CD4-positive, CD25-positive, alpha-beta regulatory T cell (primary cell): ENCODE measurements around the gene MS4A6E. TPM values are rescaled to one million over a fixed set of nuclear protein-coding genes. Genes with fewer than 3 reads are reported as not detected.
"Not testable (repeated sequence)": the region's sequence is repeated elsewhere in the genome, so short reads cannot be mapped to it uniquely, and the experiment has no call there.

Experiments used
- ATAC-seq, 2 donors: fragments of 150-1000 bp; cut with Tn5 transposase; one replicate each; pipeline ENCODE4 v1.10.0; 2021; ENCODE audit warnings: low read depth in 2 of 2, moderate number of reproducible peaks in 2 of 2, moderate library complexity in 1 of 2
- DNase-seq, 3 donors: peaks; one replicate each; pipeline versions ENCODE4 v3.0.0 to v3.0.0-alpha.2; 2012 to 2022; ENCODE audit warnings: mixed read lengths in 1 of 3
- H3K27ac ChIP-seq: one replicate; pipeline ENCODE4 v1.7.0; 2013; ENCODE audit warnings: mild to moderate bottlenecking, low read length; ENCODE audit not compliant: insufficient read depth, poor library complexity, severe bottlenecking
- H3K27me3 ChIP-seq: one replicate; pipeline ENCODE4 v1.7.0; 2013; ENCODE audit warnings: low read length; ENCODE audit not compliant: control insufficient read depth, insufficient read depth
- H3K36me3 ChIP-seq: one replicate; pipeline ENCODE4 v1.7.0; 2013; ENCODE audit warnings: mild to moderate bottlenecking, low read length, moderate library complexity; ENCODE audit not compliant: control insufficient read depth, insufficient read depth
- H3K4me1 ChIP-seq: 2 replicates; pipeline ENCODE4 v1.7.0; 2013; ENCODE audit warnings: mild to moderate bottlenecking, low read length; ENCODE audit not compliant: insufficient read depth, control insufficient read depth, poor library complexity, severe bottlenecking
- H3K4me3 ChIP-seq: one replicate; pipeline ENCODE4 v1.7.0; 2013; ENCODE audit warnings: low read depth, mild to moderate bottlenecking, low read length, moderate library complexity
- H3K9me3 ChIP-seq, 2 experiments: 1 replicate in 1 of 2; 2 replicates in 1 of 2; pipeline ENCODE4 v1.7.0; 2013; ENCODE audit warnings: low read length in 2 of 2, mild to moderate bottlenecking in 1 of 2, moderate library complexity in 1 of 2; ENCODE audit not compliant: control insufficient read depth in 2 of 2
- H3K27ac Mint-ChIP-seq, 3 donors: one replicate each; pipeline ENCODE4 v1.8.0; 2020 to 2022; ENCODE audit warnings: mild to moderate bottlenecking in 3 of 3, mixed read lengths in 3 of 3, moderate library complexity in 2 of 3
- H3K27me3 Mint-ChIP-seq: one replicate; pipeline ENCODE4 v1.8.0; 2022; ENCODE audit warnings: mild to moderate bottlenecking, mixed read lengths
- H3K36me3 Mint-ChIP-seq: one replicate; pipeline ENCODE4 v1.8.0; 2020; ENCODE audit warnings: mixed read lengths
- H3K4me1 Mint-ChIP-seq, 4 donors: one replicate each; pipeline ENCODE4 v1.8.0; 2020 to 2022; ENCODE audit warnings: mixed read lengths in 4 of 4, mild to moderate bottlenecking in 1 of 4
- H3K4me3 Mint-ChIP-seq, 4 donors: one replicate each; pipeline ENCODE4 v1.8.0; 2020 to 2022; ENCODE audit warnings: mild to moderate bottlenecking in 4 of 4, mixed read lengths in 4 of 4, moderate library complexity in 3 of 4
- H3K9me3 Mint-ChIP-seq, 7 donors: one replicate each; pipeline ENCODE4 v1.8.0; 2020 to 2022; ENCODE audit warnings: mixed read lengths in 7 of 7, mild to moderate bottlenecking in 3 of 7, moderate library complexity in 2 of 7
- polyA plus RNA-seq, 4 donors: library from polyadenylated mRNA; unstranded; fragments of 300-500 nt; fragmentation: Illumina TruSeq; gene quantifications; one replicate each; pipeline ENCODE4 v1.2.3, GENCODE V29; 2021
- total RNA-seq: library from RNA; stranded (reverse); gene quantifications from one replicate; pipeline ENCODE4 v1.2.3, GENCODE V29; 2022

MS4A6E gene
- total and polyA plus RNA-seq, 5 donors from 2014 or later = not detected

GRCh38 chr11:60360621-60361020 is 33.6 kb downstream of the MS4A6E start:
- Mint-ChIP-seq H3K4me3 (no peak overlapping the region), H3K36me3 (no peaks in the 10 kb centered on the region), H3K9me3 (peaks cover 0 to 3% (median 0%) of the 10 kb centered on the region in 7 donors), H3K4me1 (no peaks in the 10 kb centered on the region), H3K27ac (no peak overlapping the region), H3K27me3 (peaks cover 15% of the 10 kb centered on the region)
- Histone ChIP-seq H3K9me3 (no peaks in the 10 kb centered on the region), H3K4me1 (no peaks in the 10 kb centered on the region), H3K36me3 (no peaks in the 10 kb centered on the region), H3K4me3 (no peak overlapping the region), H3K27ac (no peak overlapping the region), H3K27me3 (peaks cover 9% of the 10 kb centered on the region)
- ATAC-seq (no peak), DNase-seq (no peak)

DNA sequence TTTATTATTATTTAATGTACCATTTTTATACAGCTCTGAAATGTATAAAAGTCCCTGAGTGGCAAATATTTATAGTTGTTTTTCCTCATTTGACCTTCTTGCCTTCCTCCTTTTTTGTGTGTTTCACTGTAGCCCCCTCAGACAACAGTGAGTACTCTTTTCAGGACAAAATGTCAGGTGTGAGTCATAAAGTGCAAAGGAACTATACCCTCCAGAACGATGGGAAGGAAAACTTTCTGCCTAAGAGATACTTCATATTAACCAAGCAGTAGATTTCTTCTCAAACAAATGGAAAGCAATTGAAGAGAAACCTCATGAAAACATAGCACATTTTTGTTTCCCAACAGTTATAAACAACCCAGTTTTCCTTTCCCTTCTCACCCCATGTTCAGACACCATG is 35.2 kb downstream of the MS4A6E start:
- Histone ChIP-seq H3K9me3 (no peaks in the 10 kb centered on the region), H3K27me3 (peaks cover 8% of the 10 kb centered on the region), H3K4me1 (no peaks in the 10 kb centered on the region), H3K4me3 (no peak overlapping the region), H3K27ac (no peak overlapping the region), H3K36me3 (no peaks in the 10 kb centered on the region)
- Mint-ChIP-seq H3K4me3 (no peak overlapping the region), H3K27ac (no peak overlapping the region), H3K36me3 (no peaks in the 10 kb centered on the region), H3K4me1 (no peaks in the 10 kb centered on the region), H3K9me3 (peaks cover 0 to 3% (median 0%) of the 10 kb centered on the region in 7 donors), H3K27me3 (peaks cover 15% of the 10 kb centered on the region)
- ATAC-seq = no peak
- no peak for DNase-seq

- no peaks in the 10 kb centered on the region for H3K4me1 Mint-ChIP-seq
- peaks cover 0 to 3% (median 0%) of the 10 kb centered on the region in 7 donors for H3K9me3 Mint-ChIP-seq
- H3K27me3 Mint-ChIP-seq = peaks cover 15% of the 10 kb centered on the region
- no peak overlapping the region for H3K4me3 ChIP-seq
- H3K36me3 Mint-ChIP-seq = no peaks in the 10 kb centered on the region
- H3K9me3 ChIP-seq = no peaks in the 10 kb centered on the region
- no peaks in the 10 kb centered on the region for H3K36me3 ChIP-seq
- H3K27ac ChIP-seq = no peak overlapping the region
- peaks cover 7% of the 10 kb centered on the region for H3K27me3 ChIP-seq
- H3K27ac Mint-ChIP-seq = no peak overlapping the region
- no peak overlapping the region for H3K4me3 Mint-ChIP-seq
- H3K4me1 ChIP-seq = no peaks in the 10 kb centered on the region
- peak; percentile 58 to 71 for ATAC-seq
- peak; percentile 28 to 60 (median 39) for DNase-seq
Observed at GRCh38 chr11:60363542-60364470, 36.8 kb downstream of the MS4A6E start.

- H3K4me1 ChIP-seq, H3K36me3 ChIP-seq, DNase-seq, H3K9me3 Mint-ChIP-seq, H3K4me3 Mint-ChIP-seq, H3K4me1 Mint-ChIP-seq, H3K27ac ChIP-seq, H3K36me3 Mint-ChIP-seq, H3K27me3 ChIP-seq, H3K27ac Mint-ChIP-seq, H3K9me3 ChIP-seq, ATAC-seq, H3K4me3 ChIP-seq: not testable (repeated sequence)
- H3K27me3 Mint-ChIP-seq = peaks cover 15% of the 10 kb centered on the region
Observed at GRCh38 chr11:60366262-60366904, 39.3 kb downstream of the MS4A6E start.

DNA sequence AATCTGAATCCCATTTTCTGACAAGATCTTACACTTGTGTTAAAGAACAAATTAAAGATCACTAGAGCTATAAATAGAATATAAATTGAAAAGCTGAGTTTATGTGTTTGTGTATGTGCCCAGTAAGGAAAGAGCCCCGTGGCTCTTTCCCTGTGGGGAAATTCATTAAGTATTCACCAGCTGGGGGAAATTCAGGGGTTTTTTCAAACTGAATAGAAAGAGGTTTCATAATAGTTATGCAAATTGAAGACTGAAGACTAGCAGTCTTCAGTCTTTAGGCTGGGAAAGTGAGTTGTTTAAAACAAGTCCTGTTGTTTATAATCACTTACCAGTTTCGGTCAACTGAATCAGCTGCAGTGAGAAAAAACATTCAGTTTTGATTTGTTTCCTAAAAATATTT is 40.0 kb downstream of the MS4A6E start:
- Histone ChIP-seq H3K4me1 (no peaks in the 10 kb centered on the region), H3K36me3 (no peaks in the 10 kb centered on the region), H3K9me3 (no peaks in the 10 kb centered on the region), H3K4me3 (no peak overlapping the region), H3K27ac (no peak overlapping the region), H3K27me3 (peaks cover 7% of the 10 kb centered on the region)
- Mint-ChIP-seq H3K4me3 (no peak overlapping the region), H3K4me1 (no peaks in the 10 kb centered on the region), H3K36me3 (no peaks in the 10 kb centered on the region), H3K27me3 (peaks cover 15% of the 10 kb centered on the region), H3K9me3 (peaks cover 0 to 3% (median 0%) of the 10 kb centered on the region in 7 donors), H3K27ac (no peak overlapping the region)
- DNase-seq (no peak), ATAC-seq (peak in 1 of 2 donors; percentile 33)

DNA sequence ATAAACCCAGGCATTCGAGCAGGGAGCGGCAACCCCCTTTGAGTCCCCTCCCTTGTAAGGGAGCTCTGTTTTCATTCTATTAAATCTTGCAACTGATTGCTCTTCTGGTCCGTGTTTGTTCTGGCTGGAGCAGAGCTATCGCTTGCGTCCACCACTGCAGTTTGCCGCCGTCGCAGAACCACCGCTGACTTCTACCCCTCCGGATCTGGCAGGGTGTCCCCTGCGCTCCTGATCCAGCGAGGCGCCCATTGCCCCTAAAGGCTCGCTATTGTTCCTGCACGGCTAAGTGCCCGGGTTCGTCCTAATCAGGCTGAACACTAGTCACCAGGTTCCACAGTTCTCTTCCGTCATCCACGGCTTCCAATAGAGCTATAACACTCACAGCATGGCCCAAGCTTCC is 40.8 kb downstream of the MS4A6E start:
- no peak for DNase-seq
- Histone ChIP-seq H3K4me3 (no peak overlapping the region), H3K4me1 (no peaks in the 10 kb centered on the region), H3K36me3 (no peaks in the 10 kb centered on the region), H3K27me3 (peaks cover 7% of the 10 kb centered on the region), H3K27ac (no peak overlapping the region), H3K9me3 (no peaks in the 10 kb centered on the region)
- Mint-ChIP-seq H3K27me3 (peaks cover 10% of the 10 kb centered on the region), H3K9me3 (peaks cover 0 to 3% (median 0%) of the 10 kb centered on the region in 7 donors), H3K27ac (no peak overlapping the region), H3K4me1 (no peaks in the 10 kb centered on the region), H3K36me3 (no peaks in the 10 kb centered on the region), H3K4me3 (no peak overlapping the region)
- ATAC-seq = no peak

- H3K4me1 ChIP-seq = no peaks in the 10 kb centered on the region
- ATAC-seq (no peak), DNase-seq (no peak)
- Mint-ChIP-seq H3K27ac (no peak overlapping the region), H3K4me1 (no peaks in the 10 kb centered on the region), H3K27me3 (no peaks in the 10 kb centered on the region), H3K9me3 (peaks cover 0 to 1% (median 0%) of the 10 kb centered on the region in 7 donors), H3K4me3 (no peak overlapping the region), H3K36me3 (no peaks in the 10 kb centered on the region)
- H3K27me3 ChIP-seq = peaks cover under 1% of the 10 kb centered on the region
- no peak overlapping the region for H3K4me3 ChIP-seq
- H3K9me3 ChIP-seq = no peaks in the 10 kb centered on the region
- H3K27ac ChIP-seq = no peak overlapping the region
- H3K36me3 ChIP-seq = no peaks in the 10 kb centered on the region
Observed at GRCh38 chr11:60370252-60370810, 43.3 kb downstream of the MS4A6E start.
